NAMALWA (cell line): Measurements from ENCODE around the gene WNT5B.

ENCODE experiments used
- DNase-seq: peaks from one replicate; pipeline ENCODE4 v3.0.0-alpha.2; 2015; ENCODE audit warnings: low spot score

The WNT5B gene

GRCh38 chr12:1630133-1630826 is 1.2 kb downstream of the WNT5B start:
- DNase-seq: no peak

GRCh38 chr12:1630827-1631591 is 2.0 kb downstream of the WNT5B start:
- DNase-seq: no peak

GRCh38 chr12:1632702-1633101 is 3.7 kb downstream of the WNT5B start:
- DNase-seq: no peak

GRCh38 chr12:1633459-1633858 is 4.4 kb downstream of the WNT5B start:
- no peak for DNase-seq

- DNase-seq: no peak
These were observed 5.1 kb downstream of the WNT5B start for GRCh38 chr12:1634149-1634548.

GRCh38 chr12:1634590-1635191 is 5.7 kb downstream of the WNT5B start:
- peak; percentile 79 for DNase-seq

- DNase-seq: no peak
These were observed 6.5 kb downstream of the WNT5B start for GRCh38 chr12:1635301-1636095.

- DNase-seq: no peak
These were observed 9.2 kb downstream of the WNT5B start for GRCh38 chr12:1638203-1638602.

GRCh38 chr12:1639538-1639937 is 10.5 kb downstream of the WNT5B start:
- no peak for DNase-seq

DNA sequence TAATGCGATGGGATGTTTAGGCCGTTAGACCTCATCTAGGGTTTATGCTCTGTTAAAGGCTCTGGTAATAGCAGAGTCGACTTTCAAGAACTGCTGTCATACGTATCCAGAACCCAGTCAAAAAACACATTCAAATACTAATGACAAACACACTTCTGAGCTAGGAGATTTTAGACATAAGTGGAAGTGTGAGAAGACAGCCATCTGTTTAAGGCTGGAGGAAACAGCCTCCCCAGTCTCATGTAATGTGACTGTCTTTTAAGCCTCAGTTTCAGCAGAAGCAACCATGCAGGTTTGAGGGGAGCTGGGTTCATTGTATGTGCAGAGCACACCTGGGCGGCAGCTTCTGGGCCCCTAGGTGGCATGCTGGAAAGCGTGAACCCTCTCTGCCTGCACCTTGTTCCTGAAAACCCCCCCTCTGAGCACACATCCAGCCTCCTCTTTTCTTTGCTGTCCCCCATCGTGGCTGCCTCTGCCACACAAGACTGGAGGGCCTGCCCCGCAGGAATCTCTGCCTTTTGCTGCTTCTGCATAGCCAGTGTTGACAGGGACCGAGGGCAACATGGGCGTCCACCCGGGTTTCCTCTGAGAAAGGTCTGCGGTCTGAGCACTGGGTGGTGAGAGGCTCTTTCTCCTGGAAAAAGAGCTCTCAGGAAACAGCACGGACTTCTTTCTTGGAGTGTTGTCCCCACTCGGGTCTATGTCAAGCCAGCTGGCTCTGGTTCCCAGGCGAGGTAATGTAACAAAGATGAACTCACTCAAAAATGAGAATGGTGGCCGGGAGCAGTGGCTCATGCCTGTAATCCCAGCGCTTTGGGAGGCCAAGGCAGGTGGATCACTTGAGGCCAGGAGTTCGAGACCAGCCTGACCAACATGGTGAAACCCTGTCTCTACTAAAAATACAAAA is 11.6 kb downstream of the WNT5B start:
- no peak for DNase-seq

- no peak for DNase-seq
These were observed 13.5 kb downstream of the WNT5B start for GRCh38 chr12:1642513-1642912.

DNA sequence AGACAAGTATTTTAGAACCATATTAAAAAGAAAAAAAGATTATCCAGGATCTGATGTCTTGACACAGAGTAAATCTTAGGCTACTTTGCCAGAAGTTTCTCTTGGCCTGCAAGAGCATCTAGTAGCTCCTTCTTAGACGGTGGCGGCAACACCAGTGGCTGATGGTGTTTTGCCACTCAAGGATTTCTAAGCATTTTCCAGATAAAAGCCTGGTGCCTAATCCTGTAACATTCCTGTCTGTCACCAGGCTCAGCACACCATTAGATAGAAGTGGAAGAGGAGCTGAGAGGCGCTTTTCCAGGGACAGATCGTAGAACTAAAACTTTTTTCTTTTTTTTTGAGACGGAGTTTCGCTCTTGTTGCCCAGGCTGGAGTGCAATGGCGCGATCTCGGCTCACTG is 14.0 kb downstream of the WNT5B start:
- no peak for DNase-seq

GRCh38 chr12:1643905-1644533 is 15.0 kb downstream of the WNT5B start:
- DNase-seq: no peak

DNA sequence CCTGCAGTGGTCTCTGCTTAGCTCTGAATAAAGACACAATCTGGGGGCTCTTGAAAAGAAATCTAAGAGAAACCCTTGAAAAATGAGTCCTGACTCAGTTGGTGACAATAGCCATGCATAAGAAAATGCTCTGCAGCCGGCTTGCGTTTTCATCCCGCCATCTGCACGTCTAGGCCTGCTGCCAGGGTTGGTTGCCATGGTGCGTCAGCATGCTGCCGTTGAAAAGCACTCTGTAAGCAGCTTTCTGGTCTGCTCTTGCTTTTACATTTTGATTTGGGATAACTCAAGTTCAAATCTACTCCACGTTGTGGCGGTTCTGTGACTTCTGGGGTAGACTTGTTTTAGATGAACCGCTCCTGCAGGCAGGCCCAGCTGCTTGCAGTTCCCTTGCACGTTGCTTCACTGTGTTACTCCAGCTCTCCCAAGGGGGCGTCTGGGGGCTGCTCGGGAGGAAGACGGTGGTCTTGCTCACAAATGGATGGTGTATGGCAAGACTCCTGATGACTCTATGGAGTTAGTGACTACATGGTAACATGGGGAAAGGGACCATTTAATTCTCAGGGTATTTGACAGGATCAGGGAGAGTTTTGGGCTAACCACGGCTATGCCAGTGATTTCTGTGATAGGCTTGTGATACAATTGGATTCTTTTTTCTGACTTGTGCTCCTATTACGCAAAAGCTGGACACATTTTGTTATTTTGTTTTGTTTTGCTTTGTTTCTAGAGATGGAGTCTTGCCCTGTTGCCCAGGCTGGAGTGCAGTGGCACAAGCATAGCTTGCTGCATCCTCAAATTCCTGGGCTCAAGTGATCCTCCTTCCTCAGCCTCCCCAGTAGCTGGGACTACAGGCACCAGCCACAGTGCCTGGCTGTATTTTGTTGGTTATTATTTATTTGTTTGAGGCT is 15.8 kb downstream of the WNT5B start:
- DNase-seq: no peak

DNA sequence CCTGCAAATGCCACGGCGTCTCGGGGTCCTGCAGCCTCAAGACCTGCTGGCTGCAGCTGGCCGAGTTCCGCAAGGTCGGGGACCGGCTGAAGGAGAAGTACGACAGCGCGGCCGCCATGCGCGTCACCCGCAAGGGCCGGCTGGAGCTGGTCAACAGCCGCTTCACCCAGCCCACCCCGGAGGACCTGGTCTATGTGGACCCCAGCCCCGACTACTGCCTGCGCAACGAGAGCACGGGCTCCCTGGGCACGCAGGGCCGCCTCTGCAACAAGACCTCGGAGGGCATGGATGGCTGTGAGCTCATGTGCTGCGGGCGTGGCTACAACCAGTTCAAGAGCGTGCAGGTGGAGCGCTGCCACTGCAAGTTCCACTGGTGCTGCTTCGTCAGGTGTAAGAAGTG is 16.8 kb downstream of the WNT5B start:
- no peak for DNase-seq

DNA sequence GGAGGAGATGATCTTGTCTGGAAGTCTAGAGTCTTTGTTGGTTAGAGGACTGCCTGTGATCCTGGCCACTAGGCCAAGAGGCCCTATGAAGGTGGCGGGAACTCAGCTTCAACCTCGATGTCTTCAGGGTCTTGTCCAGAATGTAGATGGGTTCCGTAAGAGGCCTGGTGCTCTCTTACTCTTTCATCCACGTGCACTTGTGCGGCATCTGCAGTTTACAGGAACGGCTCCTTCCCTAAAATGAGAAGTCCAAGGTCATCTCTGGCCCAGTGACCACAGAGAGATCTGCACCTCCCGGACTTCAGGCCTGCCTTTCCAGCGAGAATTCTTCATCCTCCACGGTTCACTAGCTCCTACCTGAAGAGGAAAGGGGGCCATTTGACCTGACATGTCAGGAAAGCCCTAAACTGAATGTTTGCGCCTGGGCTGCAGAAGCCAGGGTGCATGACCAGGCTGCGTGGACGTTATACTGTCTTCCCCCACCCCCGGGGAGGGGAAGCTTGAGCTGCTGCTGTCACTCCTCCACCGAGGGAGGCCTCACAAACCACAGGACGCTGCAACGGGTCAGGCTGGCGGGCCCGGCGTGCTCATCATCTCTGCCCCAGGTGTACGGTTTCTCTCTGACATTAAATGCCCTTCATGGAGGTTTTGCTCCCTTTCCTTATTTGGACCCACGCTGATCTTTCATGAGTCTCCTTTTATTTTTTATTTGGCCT is 17.7 kb downstream of the WNT5B start:
- DNase-seq: no peak

DNA sequence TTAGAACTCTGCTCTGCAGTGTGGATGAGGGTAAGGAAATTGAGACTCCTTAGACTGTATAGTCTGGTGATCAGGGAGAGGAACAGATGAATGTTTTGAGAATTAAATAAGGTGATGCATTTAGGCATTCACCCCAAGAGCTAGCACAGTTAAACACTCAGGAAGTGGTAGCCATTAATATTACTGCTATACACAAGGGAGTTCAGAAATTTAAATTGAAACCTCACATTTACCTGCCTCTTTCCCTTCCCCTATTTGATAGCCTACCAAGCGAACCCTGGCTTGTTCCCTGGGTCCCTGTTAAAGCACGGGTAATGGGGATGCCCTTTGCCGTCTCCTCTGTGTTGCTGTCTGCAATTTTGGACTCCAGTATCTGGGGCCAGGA is 18.2 kb downstream of the WNT5B start:
- DNase-seq: no peak

DNA sequence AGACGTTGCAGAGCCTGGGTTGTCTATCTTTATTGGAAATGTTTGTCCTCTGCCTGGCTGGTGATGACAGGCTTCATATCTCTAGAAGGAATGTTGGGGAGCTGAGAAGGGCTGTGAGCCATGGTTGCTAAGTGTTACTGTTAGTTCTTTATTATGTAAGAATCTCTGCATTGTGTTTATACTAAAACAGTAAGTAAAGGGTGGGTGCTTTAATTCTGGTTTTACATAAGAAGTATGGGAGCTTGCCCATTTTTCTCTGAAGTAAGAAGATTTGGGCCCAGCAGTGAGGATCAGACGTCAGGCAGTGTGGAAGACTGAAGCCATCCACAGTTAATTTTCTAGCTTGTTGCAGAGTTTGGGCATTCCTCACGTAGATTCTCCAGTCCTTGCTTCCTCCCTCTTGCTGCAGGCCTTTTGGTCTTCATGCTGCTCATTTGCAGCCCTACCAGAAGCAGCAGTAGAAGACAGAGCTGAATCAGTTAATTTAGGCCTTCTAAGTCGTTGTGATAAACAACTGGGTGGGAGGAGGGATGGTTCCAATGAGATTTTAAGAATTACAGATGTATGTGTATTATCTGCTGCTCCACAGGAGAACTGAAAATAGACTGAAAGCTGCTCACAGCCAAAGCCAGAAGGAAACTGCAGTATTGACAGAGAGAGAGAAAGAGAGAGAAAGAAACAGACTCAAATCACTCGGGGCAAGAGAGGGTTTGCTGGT is 21.4 kb downstream of the WNT5B start:
- no peak for DNase-seq

DNA sequence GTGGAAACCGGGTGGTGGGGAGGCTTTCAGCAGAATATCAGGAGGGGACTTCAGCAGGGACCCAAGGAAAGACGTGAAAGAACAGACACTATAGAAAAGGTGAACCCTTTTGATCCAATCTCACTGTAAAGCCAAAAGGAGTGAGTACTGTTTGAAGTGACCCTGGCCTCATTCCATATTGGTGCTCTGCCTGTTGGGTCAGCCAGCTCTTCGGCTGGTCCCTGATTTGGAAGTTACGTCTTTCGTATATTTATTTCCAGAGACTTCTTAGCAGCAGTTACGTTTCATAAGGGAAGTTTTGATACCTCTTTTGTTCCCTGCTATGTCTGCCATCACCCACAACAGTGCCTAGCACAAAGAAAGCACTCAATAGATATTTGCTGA is 21.9 kb downstream of the WNT5B start:
- DNase-seq: no peak
